DOHH2 (cell line): ENCODE results near the gene NETO2.

Experiments used
- EZH2phosphoT487 ChIP-seq: fragments of 200-600 bp; sonication (generic); IDR thresholded peaks from 2 replicates; pipeline ENCODE4 v1.6.1; 2017; ENCODE audit warnings: borderline replicate concordance, mild to moderate bottlenecking, antibody characterized with exemption, low read length, moderate library complexity, mixed read lengths
- TF ChIP-seq, protein P1 (sequence below): fragments of 200-600 bp; sonication (generic); IDR thresholded peaks from one replicate; pipeline ENCODE4 v1.5.1; 2014; ENCODE audit warnings: antibody characterized with exemption, mild to moderate bottlenecking, low read depth, low read length; ENCODE audit not compliant: poor library complexity, severe bottlenecking

DNA sequence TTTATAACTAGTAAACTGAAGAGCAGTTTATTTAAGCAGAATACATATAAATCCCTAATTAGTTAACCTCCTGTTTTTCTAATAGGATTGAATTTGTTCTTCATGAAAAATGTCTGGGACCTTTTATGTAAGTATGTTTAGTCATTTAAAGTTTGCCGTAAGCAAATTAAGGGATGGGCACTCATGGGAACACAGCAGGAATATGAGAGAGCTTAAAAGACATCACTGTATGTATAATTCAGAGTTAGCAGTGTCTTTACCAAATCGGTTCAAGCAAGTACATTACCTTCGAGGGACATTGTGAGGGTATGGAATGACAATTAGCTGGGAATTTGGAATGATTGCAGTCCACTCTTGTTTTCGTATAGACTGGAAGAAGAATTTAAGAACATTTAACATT is 17.7 kb upstream of the NETO2 start:
- TF ChIP-seq, protein P1, sequence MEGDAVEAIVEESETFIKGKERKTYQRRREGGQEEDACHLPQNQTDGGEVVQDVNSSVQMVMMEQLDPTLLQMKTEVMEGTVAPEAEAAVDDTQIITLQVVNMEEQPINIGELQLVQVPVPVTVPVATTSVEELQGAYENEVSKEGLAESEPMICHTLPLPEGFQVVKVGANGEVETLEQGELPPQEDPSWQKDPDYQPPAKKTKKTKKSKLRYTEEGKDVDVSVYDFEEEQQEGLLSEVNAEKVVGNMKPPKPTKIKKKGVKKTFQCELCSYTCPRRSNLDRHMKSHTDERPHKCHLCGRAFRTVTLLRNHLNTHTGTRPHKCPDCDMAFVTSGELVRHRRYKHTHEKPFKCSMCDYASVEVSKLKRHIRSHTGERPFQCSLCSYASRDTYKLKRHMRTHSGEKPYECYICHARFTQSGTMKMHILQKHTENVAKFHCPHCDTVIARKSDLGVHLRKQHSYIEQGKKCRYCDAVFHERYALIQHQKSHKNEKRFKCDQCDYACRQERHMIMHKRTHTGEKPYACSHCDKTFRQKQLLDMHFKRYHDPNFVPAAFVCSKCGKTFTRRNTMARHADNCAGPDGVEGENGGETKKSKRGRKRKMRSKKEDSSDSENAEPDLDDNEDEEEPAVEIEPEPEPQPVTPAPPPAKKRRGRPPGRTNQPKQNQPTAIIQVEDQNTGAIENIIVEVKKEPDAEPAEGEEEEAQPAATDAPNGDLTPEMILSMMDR: no peak
- TF ChIP-seq EZH2phosphoT487: no peak
